HG03159 (cell line): Measurements from ENCODE around the gene RBM4.

Source experiments
- ATAC-seq: cut with Tn5 transposase; IDR thresholded peaks from one replicate; pipeline ENCODE4 v1.9.1; 2021; ENCODE audit warnings: mild to moderate bottlenecking, moderate library complexity; ENCODE audit not compliant: unreplicated experiment

The RBM4 gene

GRCh38 chr11:66649903-66650302, 11.4 kb downstream of the RBM4 start:
- no peak for ATAC-seq

- ATAC-seq = no peak
Observed at GRCh38 chr11:66651016-66651415, 12.5 kb downstream of the RBM4 start.

GRCh38 chr11:66652651-66653050, 14.1 kb downstream of the RBM4 start:
- no peak for ATAC-seq

GRCh38 chr11:66653123-66653522, 14.6 kb downstream of the RBM4 start:
- no peak for ATAC-seq

GRCh38 chr11:66659763-66660162, 21.3 kb downstream of the RBM4 start:
- no peak for ATAC-seq

GRCh38 chr11:66663741-66664296, 25.3 kb downstream of the RBM4 start:
- no peak for ATAC-seq

- ATAC-seq = no peak
Observed at GRCh38 chr11:66665369-66665768, 26.9 kb downstream of the RBM4 start.

- ATAC-seq = no peak
Observed at GRCh38 chr11:66670816-66671215, 32.3 kb downstream of the RBM4 start.

GRCh38 chr11:66674964-66675602, 36.6 kb downstream of the RBM4 start:
- ATAC-seq = no peak

GRCh38 chr11:66676282-66676919, 37.9 kb downstream of the RBM4 start:
- no peak for ATAC-seq

- no peak for ATAC-seq
Observed at GRCh38 chr11:66676931-66677598, 38.6 kb downstream of the RBM4 start.

GRCh38 chr11:66677599-66678375, 39.3 kb downstream of the RBM4 start, which contains the start of gene RBM4B:
RBM4B (minus strand) TSS chr11:66677887; CDS start chr11:66677079, 808 bp downstream.
- ATAC-seq = peak; percentile 79

- ATAC-seq = no peak
Observed at GRCh38 chr11:66680966-66681645, 42.6 kb downstream of the RBM4 start.

GRCh38 chr11:66683877-66684276, 45.4 kb downstream of the RBM4 start:
- no peak for ATAC-seq

GRCh38 chr11:66684635-66685034, 46.1 kb downstream of the RBM4 start:
- no peak for ATAC-seq

GRCh38 chr11:66685276-66686099, 47.0 kb downstream of the RBM4 start:
- no peak for ATAC-seq

- ATAC-seq = no peak
Observed at GRCh38 chr11:66686100-66686785, 47.7 kb downstream of the RBM4 start.

- no peak for ATAC-seq
Observed at GRCh38 chr11:66686801-66687750, 48.6 kb downstream of the RBM4 start.
